ENCODE data around the gene DEUP1. TPM values are rescaled to one million over a fixed set of nuclear protein-coding genes. Genes with fewer than 3 reads are reported as not detected.

The DEUP1 gene
- total RNA-seq, 1 experiment from 2014 or later: 0.44 TPM

- peaks cover 45% of the 10 kb centered on the region for H3K9me3 Mint-ChIP-seq
Observed at GRCh38 chr11:93319224-93319839, 11.2 kb upstream of the DEUP1 start.

GRCh38 chr11:93320230-93320629 lies 10.3 kb upstream of the DEUP1 start:
- no peaks in the 10 kb centered on the region for H3K4me1 Mint-ChIP-seq
- no peaks in the 10 kb centered on the region for H3K27me3 Mint-ChIP-seq (ENCODE audit: low read depth)
- ChIA-PET CTCF (interaction anchor here (1.3 kb wide), 1 partner anchor 86 kb away, joined by 3 read pairs; no protein-coding TSS in a partner anchor), POLR2A (no interaction called here)
- TF ChIP-seq ZNF532 (CRISPR knock-in tag; IDR thresholded peaks at IDR 0.05; ENCODE audit: borderline replicate concordance) (no peak), ZNF263 (CRISPR knock-in tag; IDR thresholded peaks at IDR 0.05; ENCODE audit: low read depth) (no peak), ETV6 (CRISPR knock-in tag; IDR thresholded peaks at IDR 0.05) (no peak), E2F5 (CRISPR knock-in tag; IDR thresholded peaks at IDR 0.05) (no peak), USF1 (CRISPR knock-in tag; IDR thresholded peaks at IDR 0.05) (no peak), ZNF416 (CRISPR knock-in tag; IDR thresholded peaks at IDR 0.05) (no peak), ZNF512 (CRISPR knock-in tag; IDR thresholded peaks at IDR 0.05; ENCODE audit: borderline replicate concordance) (no peak)
- peaks cover 17% of the 10 kb centered on the region for H3K36me3 Mint-ChIP-seq
- H3K9me3 Mint-ChIP-seq: peaks cover 37% of the 10 kb centered on the region
- no peak overlapping the region for H3K27ac Mint-ChIP-seq
- ATAC-seq (no peak), DNase-seq (ENCODE audit: low spot score) (no peak)
- no peak overlapping the region for H3K4me3 Mint-ChIP-seq

More at GRCh38 chr11:93319224-93319839, 11.2 kb upstream of the DEUP1 start:
- Mint-ChIP-seq H3K4me3 (no peak overlapping the region), H3K36me3 (peaks cover 24% of the 10 kb centered on the region), H3K27ac (no peak overlapping the region), H3K27me3 (ENCODE audit: low read depth) (no peaks in the 10 kb centered on the region), H3K4me1 (no peaks in the 10 kb centered on the region)
- TF ChIP-seq ZNF219 (CRISPR knock-in tag; IDR thresholded peaks at IDR 0.05; ENCODE audit: borderline replicate concordance) (no peak), CDX4 (CRISPR knock-in tag; IDR thresholded peaks at IDR 0.05; ENCODE audit: borderline replicate concordance) (no peak), ZSCAN18 (CRISPR knock-in tag; IDR thresholded peaks at IDR 0.05) (no peak), SP1 (CRISPR knock-in tag; conservative IDR thresholded peaks at IDR 0.05) (no peak), USF2 (CRISPR knock-in tag; IDR thresholded peaks at IDR 0.05) (no peak), TCF7 (CRISPR knock-in tag; IDR thresholded peaks at IDR 0.05; ENCODE audit: low read depth) (no peak), STAT6 (CRISPR knock-in tag; conservative IDR thresholded peaks at IDR 0.05; ENCODE audit: low read depth) (no peak), ESRRA (CRISPR knock-in tag; IDR thresholded peaks at IDR 0.05; ENCODE audit: borderline replicate concordance) (no peak), NFE2L1 (CRISPR knock-in tag; IDR thresholded peaks at IDR 0.05) (no peak), GRHL2 (CRISPR knock-in tag; IDR thresholded peaks at IDR 0.05; ENCODE audit: insufficient replicate concordance, severe bottlenecking) (no peak), CREM (CRISPR knock-in tag; IDR thresholded peaks at IDR 0.05) (no peak)
- ChIA-PET POLR2A (no interaction called here), CTCF (no interaction called here)
- no peak for ATAC-seq
- no peak for DNase-seq (ENCODE audit: low spot score)
